Rectal smooth muscle tissue (tissue), 1 donor: ENCODE measurements around the gene THSD7A.

Experiments
- H3K27ac ChIP-seq: one replicate; pipeline ENCODE4 v1.7.0; 2013; ENCODE audit warnings: low read depth, low read length, inconsistent platforms
- H3K27me3 ChIP-seq: one replicate; pipeline ENCODE4 v1.7.0; 2013; ENCODE audit warnings: low read length; ENCODE audit not compliant: control insufficient read depth, insufficient read depth
- H3K36me3 ChIP-seq: one replicate; pipeline ENCODE4 v1.7.0; 2013; ENCODE audit warnings: low read length; ENCODE audit not compliant: control insufficient read depth, insufficient read depth
- H3K4me1 ChIP-seq: one replicate; pipeline ENCODE4 v1.7.0; 2013; ENCODE audit warnings: low read length; ENCODE audit not compliant: control insufficient read depth, insufficient read depth
- H3K4me3 ChIP-seq: one replicate; pipeline ENCODE4 v1.7.0; 2013; ENCODE audit warnings: low read length
- H3K9ac ChIP-seq: one replicate; pipeline ENCODE4 v1.7.0; 2013; ENCODE audit warnings: low read length

The THSD7A gene

GRCh38 chr7:11758627-11759111 lies 73.3 kb downstream of the THSD7A start:
- no peak overlapping the region for H3K9ac ChIP-seq
- H3K4me1 ChIP-seq: no peaks in the 10 kb centered on the region
- H3K27me3 ChIP-seq: no peaks in the 10 kb centered on the region
- H3K36me3 ChIP-seq: no peaks in the 10 kb centered on the region
- no peak overlapping the region for H3K27ac ChIP-seq
- no peak overlapping the region for H3K4me3 ChIP-seq

- Histone ChIP-seq H3K27ac (no peak overlapping the region), H3K27me3 (no peaks in the 10 kb centered on the region), H3K4me3 (no peak overlapping the region), H3K36me3 (no peaks in the 10 kb centered on the region), H3K9ac (no peak overlapping the region), H3K4me1 (no peaks in the 10 kb centered on the region)
These were observed 74.8 kb downstream of the THSD7A start for GRCh38 chr7:11757153-11757552.

GRCh38 chr7:11754933-11755332 lies 77.1 kb downstream of the THSD7A start:
- Histone ChIP-seq H3K27ac (no peak overlapping the region), H3K36me3 (no peaks in the 10 kb centered on the region)

GRCh38 chr7:11754123-11754522 lies 77.9 kb downstream of the THSD7A start:
- H3K4me1 ChIP-seq: no peaks in the 10 kb centered on the region
- H3K9ac ChIP-seq: no peak overlapping the region
- H3K27ac ChIP-seq: no peak overlapping the region
- no peaks in the 10 kb centered on the region for H3K27me3 ChIP-seq
- no peak overlapping the region for H3K4me3 ChIP-seq
- H3K36me3 ChIP-seq: no peaks in the 10 kb centered on the region

More at GRCh38 chr7:11754933-11755332, 77.1 kb downstream of the THSD7A start:
- Histone ChIP-seq H3K4me3 (no peak overlapping the region), H3K9ac (no peak overlapping the region), H3K27me3 (no peaks in the 10 kb centered on the region), H3K4me1 (no peaks in the 10 kb centered on the region)

DNA sequence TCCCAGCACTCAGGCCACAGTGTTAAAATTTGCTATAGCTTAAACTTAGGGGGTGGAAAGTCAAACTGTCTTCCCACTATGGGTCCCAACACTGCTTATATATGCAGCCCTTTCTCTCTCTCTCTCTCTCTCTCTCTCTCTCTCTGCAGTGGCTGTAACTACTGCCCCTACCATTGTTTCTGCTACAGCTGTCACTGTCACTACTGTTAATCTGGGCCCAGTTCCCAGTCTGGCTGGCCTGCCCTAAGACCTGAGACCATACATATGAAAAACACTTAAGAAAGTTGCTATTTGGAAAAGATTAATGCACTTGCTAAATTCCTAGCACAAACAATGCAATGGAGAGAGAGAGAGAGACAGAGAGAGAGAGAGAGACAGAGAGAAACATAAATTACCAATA lies 78.6 kb downstream of the THSD7A start:
- Histone ChIP-seq H3K27me3 (no peaks in the 10 kb centered on the region), H3K9ac (no peak overlapping the region), H3K36me3 (no peaks in the 10 kb centered on the region), H3K27ac (no peak overlapping the region), H3K4me1 (no peaks in the 10 kb centered on the region), H3K4me3 (no peak overlapping the region)

DNA sequence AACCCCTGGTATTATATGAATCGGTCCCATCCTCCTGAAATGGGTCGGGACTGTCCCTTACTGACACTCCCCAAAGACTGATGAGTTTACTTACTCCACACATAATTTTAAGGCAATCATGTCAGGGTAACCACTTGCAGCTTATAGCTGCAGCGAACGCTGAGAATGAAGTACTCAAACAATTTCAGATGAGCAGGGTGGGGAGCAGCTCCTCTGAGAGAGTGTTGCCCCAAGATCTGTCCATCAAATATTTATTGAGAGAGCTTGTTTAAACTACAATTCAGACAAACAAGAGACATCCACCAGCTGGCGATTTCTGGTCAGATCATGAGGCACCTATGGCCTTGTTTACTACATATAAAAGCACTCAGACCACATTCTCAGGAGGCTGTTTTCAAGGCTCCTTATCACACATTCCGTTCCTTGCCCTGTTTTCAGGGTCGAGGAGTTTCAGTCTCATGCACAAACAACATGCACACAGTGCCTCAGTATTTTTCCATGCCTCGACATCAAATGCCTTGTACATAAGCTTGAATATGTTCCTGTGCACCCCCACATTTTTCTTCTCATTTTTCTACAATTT lies 80.1 kb downstream of the THSD7A start:
- H3K27ac ChIP-seq: no peak overlapping the region
- no peak overlapping the region for H3K9ac ChIP-seq
- no peaks in the 10 kb centered on the region for H3K27me3 ChIP-seq
- H3K4me1 ChIP-seq: no peaks in the 10 kb centered on the region
- no peaks in the 10 kb centered on the region for H3K36me3 ChIP-seq
- no peak overlapping the region for H3K4me3 ChIP-seq

- Histone ChIP-seq H3K9ac (no peak overlapping the region), H3K27me3 (no peaks in the 10 kb centered on the region), H3K36me3 (no peaks in the 10 kb centered on the region), H3K4me1 (no peaks in the 10 kb centered on the region), H3K4me3 (no peak overlapping the region), H3K27ac (no peak overlapping the region)
These were observed 80.7 kb downstream of the THSD7A start for GRCh38 chr7:11751315-11751714.

GRCh38 chr7:11750191-11750590 lies 81.8 kb downstream of the THSD7A start:
- H3K9ac ChIP-seq: no peak overlapping the region
- no peaks in the 10 kb centered on the region for H3K36me3 ChIP-seq
- H3K27me3 ChIP-seq: no peaks in the 10 kb centered on the region
- no peak overlapping the region for H3K27ac ChIP-seq
- H3K4me3 ChIP-seq: no peak overlapping the region
- no peaks in the 10 kb centered on the region for H3K4me1 ChIP-seq

DNA sequence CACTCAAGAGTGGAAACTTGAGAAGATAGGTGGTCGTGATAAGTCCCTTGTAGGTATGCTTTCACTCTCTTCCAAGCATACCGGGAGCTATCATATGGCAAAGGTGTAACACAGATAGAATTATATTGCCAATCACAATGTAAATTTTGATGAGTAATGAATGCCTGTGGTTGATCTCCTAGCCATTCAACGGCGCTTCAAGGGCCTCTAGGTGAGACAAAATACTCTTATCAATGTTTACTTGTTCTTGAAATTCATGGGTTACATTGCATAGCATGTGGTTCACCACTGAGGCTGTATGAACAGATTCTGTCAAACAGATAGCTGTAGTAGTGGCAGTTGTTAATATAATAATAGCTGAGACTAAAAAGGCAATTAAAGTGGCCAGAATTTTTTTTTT lies 82.4 kb downstream of the THSD7A start:
- Histone ChIP-seq H3K27ac (no peak overlapping the region), H3K4me1 (no peaks in the 10 kb centered on the region), H3K27me3 (no peaks in the 10 kb centered on the region), H3K9ac (no peak overlapping the region), H3K4me3 (no peak overlapping the region), H3K36me3 (no peaks in the 10 kb centered on the region)

DNA sequence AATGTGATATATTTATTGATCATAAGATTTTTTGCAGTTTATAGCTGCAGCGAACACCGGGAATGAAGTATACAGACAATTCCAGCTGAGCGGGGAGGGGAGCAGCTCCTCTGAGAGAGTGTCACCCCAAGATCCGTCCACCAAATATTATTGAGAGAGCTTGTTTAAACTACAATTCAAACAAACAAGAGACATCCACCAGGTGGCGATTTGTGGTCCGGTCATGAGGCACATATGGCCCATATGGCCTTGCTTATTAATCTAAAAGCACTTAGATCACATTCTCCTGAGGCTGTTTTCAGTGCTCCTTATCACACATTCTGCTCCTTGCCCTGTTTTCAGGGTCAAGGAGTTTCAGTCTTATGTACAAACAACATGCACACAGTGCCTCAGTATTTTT lies 83.1 kb downstream of the THSD7A start:
- Histone ChIP-seq H3K9ac (no peak overlapping the region), H3K4me1 (no peaks in the 10 kb centered on the region), H3K36me3 (no peaks in the 10 kb centered on the region), H3K27me3 (no peaks in the 10 kb centered on the region), H3K4me3 (no peak overlapping the region), H3K27ac (no peak overlapping the region)

- no peak overlapping the region for H3K4me3 ChIP-seq
- H3K36me3 ChIP-seq: no peaks in the 10 kb centered on the region
- no peaks in the 10 kb centered on the region for H3K4me1 ChIP-seq
- H3K27ac ChIP-seq: no peak overlapping the region
- H3K9ac ChIP-seq: no peak overlapping the region
- H3K27me3 ChIP-seq: no peaks in the 10 kb centered on the region
These were observed 84.1 kb downstream of the THSD7A start for GRCh38 chr7:11747715-11748485.

- Histone ChIP-seq H3K4me3 (no peak overlapping the region), H3K36me3 (no peaks in the 10 kb centered on the region), H3K4me1 (no peaks in the 10 kb centered on the region), H3K9ac (no peak overlapping the region), H3K27ac (no peak overlapping the region), H3K27me3 (no peaks in the 10 kb centered on the region)
These were observed 85.4 kb downstream of the THSD7A start for GRCh38 chr7:11746591-11746990.

- Histone ChIP-seq H3K4me1 (no peaks in the 10 kb centered on the region), H3K27ac (no peak overlapping the region), H3K27me3 (no peaks in the 10 kb centered on the region), H3K36me3 (no peaks in the 10 kb centered on the region), H3K9ac (no peak overlapping the region), H3K4me3 (no peak overlapping the region)
These were observed 88.5 kb downstream of the THSD7A start for GRCh38 chr7:11743548-11743947.
